Measurements from ENCODE around the gene DBR1. TPM values are rescaled to one million over a fixed set of nuclear protein-coding genes. Genes with fewer than 3 reads are reported as not detected.

DBR1 gene
- total and polyA plus RNA-seq, 2 of the 13 experiments (the other 11 are each of a cell fraction or from before 2014, with no cell fraction given), result 6.4 to 16.7 TPM

GRCh38 chr3:138187296-138188012, 12.7 kb upstream of the DBR1 start, which contains the start of gene ARMC8 (continued):
- TF ChIP-seq EHMT2 (IDR thresholded peaks at IDR 0.05; ENCODE audit: borderline replicate concordance, low read depth, low read length) (no peak), ZNF263 (CRISPR knock-in tag; IDR thresholded peaks at IDR 0.05) (0 out of 2 replicates have a peak, but pooled peaks have one; percentile 11), ZNF20 (CRISPR knock-in tag; IDR thresholded peaks at IDR 0.05) (no peak), GMEB1 (CRISPR knock-in tag; IDR thresholded peaks at IDR 0.05; ENCODE audit: borderline replicate concordance) (peak; percentile 71; the same call in 1 of the 2 replicates), ZC3H4 (CRISPR knock-in tag; IDR thresholded peaks at IDR 0.05; ENCODE audit: borderline replicate concordance) (no peak), NCOA5 (CRISPR knock-in tag; IDR thresholded peaks at IDR 0.05) (no peak), NR2C2 (CRISPR knock-in tag; IDR thresholded peaks at IDR 0.05; ENCODE audit: borderline replicate concordance) (peak; percentile 90), ZNF737 (CRISPR knock-in tag; IDR thresholded peaks at IDR 0.05; ENCODE audit: borderline replicate concordance) (no peak), MAFG (CRISPR knock-in tag; IDR thresholded peaks at IDR 0.05) (no peak), ZNF274 (CRISPR knock-in tag; IDR thresholded peaks at IDR 0.05) (no peak; the same call in 1 of the 2 replicates), ZNF484 (CRISPR knock-in tag; IDR thresholded peaks at IDR 0.05; ENCODE audit: borderline replicate concordance, low read depth) (no peak), TIGD3 (CRISPR knock-in tag; IDR thresholded peaks at IDR 0.05; ENCODE audit: borderline replicate concordance) (no peak), ISL2 (CRISPR knock-in tag; IDR thresholded peaks at IDR 0.05) (no peak), BRCA1 (CRISPR knock-in tag; IDR thresholded peaks at IDR 0.05) (no peak), PTBP1 (IDR thresholded peaks at IDR 0.05; ENCODE audit: low read depth, low read length, poor library complexity, severe bottlenecking) (peak; percentile 23)
- TF ChIP-seq, protein P1, sequence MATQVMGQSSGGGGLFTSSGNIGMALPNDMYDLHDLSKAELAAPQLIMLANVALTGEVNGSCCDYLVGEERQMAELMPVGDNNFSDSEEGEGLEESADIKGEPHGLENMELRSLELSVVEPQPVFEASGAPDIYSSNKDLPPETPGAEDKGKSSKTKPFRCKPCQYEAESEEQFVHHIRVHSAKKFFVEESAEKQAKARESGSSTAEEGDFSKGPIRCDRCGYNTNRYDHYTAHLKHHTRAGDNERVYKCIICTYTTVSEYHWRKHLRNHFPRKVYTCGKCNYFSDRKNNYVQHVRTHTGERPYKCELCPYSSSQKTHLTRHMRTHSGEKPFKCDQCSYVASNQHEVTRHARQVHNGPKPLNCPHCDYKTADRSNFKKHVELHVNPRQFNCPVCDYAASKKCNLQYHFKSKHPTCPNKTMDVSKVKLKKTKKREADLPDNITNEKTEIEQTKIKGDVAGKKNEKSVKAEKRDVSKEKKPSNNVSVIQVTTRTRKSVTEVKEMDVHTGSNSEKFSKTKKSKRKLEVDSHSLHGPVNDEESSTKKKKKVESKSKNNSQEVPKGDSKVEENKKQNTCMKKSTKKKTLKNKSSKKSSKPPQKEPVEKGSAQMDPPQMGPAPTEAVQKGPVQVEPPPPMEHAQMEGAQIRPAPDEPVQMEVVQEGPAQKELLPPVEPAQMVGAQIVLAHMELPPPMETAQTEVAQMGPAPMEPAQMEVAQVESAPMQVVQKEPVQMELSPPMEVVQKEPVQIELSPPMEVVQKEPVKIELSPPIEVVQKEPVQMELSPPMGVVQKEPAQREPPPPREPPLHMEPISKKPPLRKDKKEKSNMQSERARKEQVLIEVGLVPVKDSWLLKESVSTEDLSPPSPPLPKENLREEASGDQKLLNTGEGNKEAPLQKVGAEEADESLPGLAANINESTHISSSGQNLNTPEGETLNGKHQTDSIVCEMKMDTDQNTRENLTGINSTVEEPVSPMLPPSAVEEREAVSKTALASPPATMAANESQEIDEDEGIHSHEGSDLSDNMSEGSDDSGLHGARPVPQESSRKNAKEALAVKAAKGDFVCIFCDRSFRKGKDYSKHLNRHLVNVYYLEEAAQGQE (IDR thresholded peaks at IDR 0.05; ENCODE audit: borderline replicate concordance in 1 of 2, low read depth in 1 of 2, low read length in 2 of 2), result no peak
- TF ChIP-seq, protein P2, sequence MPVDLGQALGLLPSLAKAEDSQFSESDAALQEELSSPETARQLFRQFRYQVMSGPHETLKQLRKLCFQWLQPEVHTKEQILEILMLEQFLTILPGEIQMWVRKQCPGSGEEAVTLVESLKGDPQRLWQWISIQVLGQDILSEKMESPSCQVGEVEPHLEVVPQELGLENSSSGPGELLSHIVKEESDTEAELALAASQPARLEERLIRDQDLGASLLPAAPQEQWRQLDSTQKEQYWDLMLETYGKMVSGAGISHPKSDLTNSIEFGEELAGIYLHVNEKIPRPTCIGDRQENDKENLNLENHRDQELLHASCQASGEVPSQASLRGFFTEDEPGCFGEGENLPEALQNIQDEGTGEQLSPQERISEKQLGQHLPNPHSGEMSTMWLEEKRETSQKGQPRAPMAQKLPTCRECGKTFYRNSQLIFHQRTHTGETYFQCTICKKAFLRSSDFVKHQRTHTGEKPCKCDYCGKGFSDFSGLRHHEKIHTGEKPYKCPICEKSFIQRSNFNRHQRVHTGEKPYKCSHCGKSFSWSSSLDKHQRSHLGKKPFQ (CRISPR knock-in tag; IDR thresholded peaks at IDR 0.05; ENCODE audit: insufficient replicate concordance), result peak; percentile 87
